Kidney epithelial cell (primary cell): ENCODE results near the gene SLC25A21. TPM values are rescaled to one million over a fixed set of nuclear protein-coding genes. Genes with fewer than 3 reads are reported as not detected.

ENCODE experiments used
- DNase-seq: peaks from one replicate; pipeline ENCODE4 v3.0.0-alpha.2; 2010; ENCODE audit warnings: low read depth
- H3K27me3 ChIP-seq: 2 replicates; pipeline ENCODE4 v1.6.0; 2011; ENCODE audit warnings: low read length; ENCODE audit not compliant: control insufficient read depth, insufficient read depth
- H3K36me3 ChIP-seq: 2 replicates; pipeline ENCODE4 v1.5.1; 2011; ENCODE audit warnings: low read length; ENCODE audit not compliant: control insufficient read depth, insufficient read depth
- H3K4me3 ChIP-seq: 2 replicates; pipeline ENCODE4 v1.5.1; 2011; ENCODE audit warnings: low read depth, mild to moderate bottlenecking, control low read depth, low read length
- total RNA-seq: library from RNA; depleted of rRNA; stranded (reverse); fragments of >200 nt; gene quantifications from 2 replicates; pipeline ENCODE4 v1.2.3, GENCODE V29; 2015
- TF ChIP-seq, protein P1 (sequence below): IDR thresholded peaks from 2 replicates; pipeline ENCODE4 v1.5.1; 2011; ENCODE audit warnings: mild to moderate bottlenecking, moderate library complexity, low read length, control low read depth, inconsistent platforms; ENCODE audit not compliant: insufficient read depth, poor library complexity, severe bottlenecking

SLC25A21 gene
- total RNA-seq, 1 donor from 2014 or later, result 2.1 TPM

GRCh38 chr14:36855396-36855795, 317.0 kb downstream of the SLC25A21 start:
- no peak for DNase-seq
- no peak overlapping the region for H3K4me3 ChIP-seq
- no peaks in the 10 kb centered on the region for H3K36me3 ChIP-seq
- H3K27me3 ChIP-seq, result no peaks in the 10 kb centered on the region
- TF ChIP-seq, protein P1, sequence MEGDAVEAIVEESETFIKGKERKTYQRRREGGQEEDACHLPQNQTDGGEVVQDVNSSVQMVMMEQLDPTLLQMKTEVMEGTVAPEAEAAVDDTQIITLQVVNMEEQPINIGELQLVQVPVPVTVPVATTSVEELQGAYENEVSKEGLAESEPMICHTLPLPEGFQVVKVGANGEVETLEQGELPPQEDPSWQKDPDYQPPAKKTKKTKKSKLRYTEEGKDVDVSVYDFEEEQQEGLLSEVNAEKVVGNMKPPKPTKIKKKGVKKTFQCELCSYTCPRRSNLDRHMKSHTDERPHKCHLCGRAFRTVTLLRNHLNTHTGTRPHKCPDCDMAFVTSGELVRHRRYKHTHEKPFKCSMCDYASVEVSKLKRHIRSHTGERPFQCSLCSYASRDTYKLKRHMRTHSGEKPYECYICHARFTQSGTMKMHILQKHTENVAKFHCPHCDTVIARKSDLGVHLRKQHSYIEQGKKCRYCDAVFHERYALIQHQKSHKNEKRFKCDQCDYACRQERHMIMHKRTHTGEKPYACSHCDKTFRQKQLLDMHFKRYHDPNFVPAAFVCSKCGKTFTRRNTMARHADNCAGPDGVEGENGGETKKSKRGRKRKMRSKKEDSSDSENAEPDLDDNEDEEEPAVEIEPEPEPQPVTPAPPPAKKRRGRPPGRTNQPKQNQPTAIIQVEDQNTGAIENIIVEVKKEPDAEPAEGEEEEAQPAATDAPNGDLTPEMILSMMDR, result no peak

DNA sequence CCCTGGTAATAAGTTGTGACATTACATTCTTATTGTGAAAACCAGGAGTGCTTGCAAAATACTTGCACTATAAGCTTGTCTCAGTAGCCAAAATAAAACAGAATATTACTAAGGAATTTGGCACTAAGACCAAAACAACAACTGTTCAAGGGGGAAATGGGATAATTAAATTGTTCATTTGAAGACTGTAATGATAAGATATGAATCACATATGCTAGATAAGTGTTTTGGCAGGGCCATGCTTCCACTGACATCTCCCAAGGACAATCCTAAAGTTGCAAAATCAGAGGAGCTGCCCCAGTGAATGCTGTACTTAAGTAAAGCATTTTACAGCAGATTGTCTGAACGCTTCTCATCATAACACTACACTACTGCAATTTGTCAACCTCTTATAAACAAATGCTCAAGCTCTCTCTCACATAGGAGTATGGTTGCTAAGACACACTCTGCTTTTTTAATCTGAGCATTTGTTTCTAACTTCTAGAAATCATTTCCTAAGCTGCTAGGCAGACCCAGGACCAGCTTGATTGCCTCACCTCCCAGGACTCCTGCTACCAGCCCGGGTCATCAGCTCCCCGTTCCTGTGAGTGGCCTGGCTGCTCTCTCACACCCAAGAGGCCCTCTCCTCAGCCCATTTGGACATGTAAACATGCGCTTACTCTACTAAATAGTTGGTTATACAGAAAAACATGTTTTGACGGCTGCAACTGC, 319.3 kb downstream of the SLC25A21 start:
- no peak overlapping the region for H3K4me3 ChIP-seq
- H3K36me3 ChIP-seq, result no peaks in the 10 kb centered on the region
- TF ChIP-seq, protein P1, result no peak
- no peak for DNase-seq
- H3K27me3 ChIP-seq, result no peaks in the 10 kb centered on the region

DNA sequence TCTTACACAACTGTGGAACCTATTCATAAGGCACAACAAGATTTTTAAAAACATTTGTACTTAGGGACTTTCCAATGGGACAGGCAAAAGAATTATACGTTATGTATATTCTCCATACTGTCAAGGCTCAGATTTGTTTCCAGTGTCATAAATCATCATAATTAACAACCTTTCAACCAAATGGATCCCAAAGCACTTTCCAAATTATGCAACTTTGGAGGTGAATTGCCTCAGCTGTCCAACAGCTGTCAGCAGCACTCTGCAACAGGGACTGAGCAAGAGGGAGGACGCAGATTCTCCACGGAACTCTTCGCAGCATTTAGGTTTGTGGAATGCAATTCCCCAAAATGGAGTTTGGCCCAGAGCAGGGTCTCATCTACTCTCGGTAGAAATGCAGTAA, 324.2 kb downstream of the SLC25A21 start:
- Histone ChIP-seq H3K27me3 (no peaks in the 10 kb centered on the region), H3K4me3 (no peak overlapping the region)
- TF ChIP-seq, protein P1, result no peak

DNA sequence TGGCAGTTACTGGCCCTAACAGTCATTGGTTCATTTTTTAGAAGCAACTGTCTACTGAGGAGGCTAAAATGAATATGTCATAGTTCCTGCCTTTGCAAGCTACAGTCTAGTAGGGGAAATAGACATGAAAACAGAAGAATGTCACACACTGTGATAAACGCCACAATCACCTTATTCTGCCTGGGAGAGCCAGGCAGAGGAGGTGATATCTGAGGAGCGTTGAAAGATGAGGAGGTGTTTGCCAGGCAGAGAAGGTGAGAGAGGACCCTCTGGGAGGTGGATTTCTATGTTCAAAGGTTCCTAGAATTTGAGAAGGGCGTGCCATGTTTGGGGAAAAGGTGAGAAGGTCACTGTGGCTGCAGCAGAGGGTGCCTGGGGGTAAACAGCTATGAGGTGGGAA, 325.0 kb downstream of the SLC25A21 start:
- no peaks in the 10 kb centered on the region for H3K36me3 ChIP-seq
- DNase-seq, result no peak
- TF ChIP-seq, protein P1, result no peak
- H3K4me3 ChIP-seq, result no peak overlapping the region
- no peaks in the 10 kb centered on the region for H3K27me3 ChIP-seq

More for the DNA sequence above, 324.2 kb downstream of the SLC25A21 start:
- no peaks in the 10 kb centered on the region for H3K36me3 ChIP-seq
- DNase-seq, result no peak

DNA sequence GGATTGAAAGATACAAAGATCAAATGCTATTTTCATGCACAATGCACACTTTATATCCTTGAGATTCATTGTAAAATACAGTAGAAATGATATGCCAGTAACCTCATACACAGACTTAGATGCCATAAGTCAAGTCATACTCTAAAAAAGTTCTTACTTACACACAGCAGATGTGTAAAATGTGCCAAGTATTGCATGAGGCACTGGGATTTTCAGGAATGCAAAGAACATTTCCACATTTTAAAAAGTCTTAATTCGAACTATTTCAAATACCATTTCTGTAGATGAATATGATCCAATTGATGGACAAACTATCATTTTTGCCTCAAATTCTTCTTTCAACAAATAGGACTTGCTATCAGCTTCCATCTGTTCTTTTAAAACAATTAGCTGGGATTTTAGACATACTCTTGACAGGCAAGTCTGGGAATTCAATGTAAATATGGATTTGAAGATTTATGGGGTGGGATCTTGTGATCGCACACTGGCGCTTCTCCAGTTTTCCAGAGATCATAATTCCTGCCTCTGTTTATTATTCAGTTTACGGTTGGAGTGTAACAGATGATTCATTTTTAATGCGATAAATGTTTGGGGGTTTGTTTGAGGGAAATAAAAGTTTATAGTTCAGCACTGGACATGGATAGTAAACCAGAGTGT, 326.9 kb downstream of the SLC25A21 start:
- no peak for DNase-seq
- no peaks in the 10 kb centered on the region for H3K27me3 ChIP-seq
- H3K36me3 ChIP-seq, result no peaks in the 10 kb centered on the region
- TF ChIP-seq, protein P1, result no peak
- no peak overlapping the region for H3K4me3 ChIP-seq
